GM12864 (cell line): ENCODE results near the gene HES6.

Experiments
- DNase-seq: peaks from one replicate; pipeline ENCODE4 v3.0.0-alpha.2; 2011; ENCODE audit warnings: low read depth
- H3K4me3 ChIP-seq: 2 replicates; pipeline ENCODE4 v1.5.1; 2011; ENCODE audit warnings: mild to moderate bottlenecking, low read depth, low read length, control low read depth
- CTCF ChIP-seq: IDR thresholded peaks from 2 replicates; pipeline ENCODE4 v1.5.1; 2011; ENCODE audit warnings: low read depth, mild to moderate bottlenecking, moderate library complexity, low read length, control low read depth, inconsistent platforms; ENCODE audit errors: missing control alignments

Gene HES6

GRCh38 chr2:238207006-238207405, 32.8 kb downstream of the HES6 start:
- no peak overlapping the region for H3K4me3 ChIP-seq
- no peak for TF ChIP-seq CTCF
- DNase-seq: no peak

- no peak for DNase-seq
- H3K4me3 ChIP-seq: peak overlapping the region; percentile 54
- TF ChIP-seq CTCF: no peak
Observed at GRCh38 chr2:238203973-238204683, 35.7 kb downstream of the HES6 start.

- DNase-seq: peak; percentile 30
- TF ChIP-seq CTCF: no peak
- H3K4me3 ChIP-seq: peak within 1 kb of the TSS; percentile 83
Observed at GRCh38 chr2:238203094-238203972, 36.5 kb downstream of the HES6 start, which contains the start of gene ILKAP. Gene ILKAP (minus strand): TSS chr2:238203695. CDS start chr2:238203553, 142 bp downstream.

- no peak for TF ChIP-seq CTCF
- peak overlapping the region; percentile 83 for H3K4me3 ChIP-seq
- no peak for DNase-seq
Observed at GRCh38 chr2:238202326-238203093, 37.3 kb downstream of the HES6 start.

GRCh38 chr2:238190445-238190844, 49.4 kb downstream of the HES6 start:
- no peak for DNase-seq
- TF ChIP-seq CTCF: no peak

More at GRCh38 chr2:238190445-238190844, 49.4 kb downstream of the HES6 start:
- no peak overlapping the region for H3K4me3 ChIP-seq
